T-helper 9 cell (primary cell): ENCODE data around the gene PRKCE.

Experiments
- DNase-seq: peaks from one replicate; pipeline ENCODE4 v3.0.0-alpha.2; 2020

PRKCE gene

DNA sequence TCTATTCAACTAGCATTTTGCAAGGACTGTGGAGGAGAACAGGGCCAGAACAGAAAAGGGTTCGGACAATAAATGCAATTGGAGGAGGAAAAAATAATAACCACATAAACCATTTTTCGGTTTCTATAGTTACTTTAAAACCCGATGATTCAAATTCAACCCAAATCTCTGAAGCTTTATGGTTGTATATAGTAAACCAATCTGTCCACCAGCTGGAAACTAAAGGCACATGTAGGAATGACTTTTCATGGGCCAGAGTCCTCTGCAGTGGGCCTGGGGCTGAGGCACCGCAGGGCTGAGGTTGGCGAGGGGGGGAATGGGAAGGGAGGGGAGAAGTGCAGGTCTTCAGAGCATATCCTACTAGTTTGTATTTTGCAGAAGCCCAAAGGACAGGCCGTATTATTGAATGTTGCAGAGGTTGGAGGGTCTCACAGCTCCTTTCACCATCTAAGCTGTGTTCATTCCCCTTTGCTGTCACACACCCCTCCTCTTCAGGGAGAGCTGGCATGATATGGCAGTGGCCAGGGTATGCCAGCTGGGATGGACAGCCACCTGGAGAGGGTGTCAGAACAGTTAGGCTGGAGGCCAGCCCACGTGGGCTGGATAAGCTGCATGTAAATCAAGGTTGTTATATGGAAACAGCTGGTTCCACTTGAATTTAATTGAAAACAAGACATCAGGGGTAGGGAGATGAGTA lies 267.1 kb downstream of the PRKCE start:
- no peak for DNase-seq

- DNase-seq, result no peak
These were observed 267.7 kb downstream of the PRKCE start for GRCh38 chr2:45919160-45919650.

GRCh38 chr2:45919711-45920111 lies 268.2 kb downstream of the PRKCE start:
- DNase-seq, result no peak

DNA sequence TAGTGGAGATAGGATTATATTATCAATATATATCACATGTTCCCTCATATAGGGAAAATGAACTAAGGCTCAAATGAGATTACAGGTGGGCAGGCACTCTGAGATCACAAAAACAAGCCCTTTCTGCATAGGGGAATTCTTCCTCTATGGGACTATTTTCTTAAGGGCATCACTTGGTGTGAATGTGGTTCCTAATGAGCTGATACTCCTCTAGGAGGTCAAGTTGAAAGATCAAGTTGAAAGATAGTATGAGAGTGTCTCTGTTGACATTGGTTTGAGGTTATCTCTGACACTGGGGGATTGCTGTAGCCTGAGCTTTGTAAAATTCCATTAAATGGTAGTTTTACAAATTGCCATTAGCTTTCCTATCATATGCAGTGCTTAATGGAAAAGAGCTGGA lies 270.4 kb downstream of the PRKCE start:
- DNase-seq, result no peak

- no peak for DNase-seq
These were observed 271.1 kb downstream of the PRKCE start for GRCh38 chr2:45922577-45922988.

DNA sequence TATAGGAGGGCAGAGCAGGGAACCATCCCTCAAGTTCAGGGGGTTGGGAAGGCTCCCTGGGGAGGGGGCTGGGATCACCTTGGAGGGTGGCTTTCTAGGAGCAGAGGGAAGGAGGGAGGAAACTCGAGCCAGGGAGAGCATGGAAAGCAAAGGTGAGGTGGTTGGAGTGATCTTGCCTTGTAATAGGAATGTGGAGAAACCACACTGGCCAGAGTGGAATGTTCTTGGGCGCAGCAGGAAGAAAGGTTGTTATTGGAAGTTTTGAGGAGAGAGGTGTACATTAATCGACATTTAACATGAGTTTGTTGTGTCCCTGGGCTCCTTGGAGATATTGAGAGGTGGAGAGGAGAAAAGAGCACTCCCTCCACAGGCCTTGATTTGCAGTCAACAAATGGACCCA lies 272.2 kb downstream of the PRKCE start:
- no peak for DNase-seq

- no peak for DNase-seq
These were observed 273.6 kb downstream of the PRKCE start for GRCh38 chr2:45925026-45925425.

GRCh38 chr2:45925636-45926366 lies 274.3 kb downstream of the PRKCE start:
- DNase-seq, result no peak

DNA sequence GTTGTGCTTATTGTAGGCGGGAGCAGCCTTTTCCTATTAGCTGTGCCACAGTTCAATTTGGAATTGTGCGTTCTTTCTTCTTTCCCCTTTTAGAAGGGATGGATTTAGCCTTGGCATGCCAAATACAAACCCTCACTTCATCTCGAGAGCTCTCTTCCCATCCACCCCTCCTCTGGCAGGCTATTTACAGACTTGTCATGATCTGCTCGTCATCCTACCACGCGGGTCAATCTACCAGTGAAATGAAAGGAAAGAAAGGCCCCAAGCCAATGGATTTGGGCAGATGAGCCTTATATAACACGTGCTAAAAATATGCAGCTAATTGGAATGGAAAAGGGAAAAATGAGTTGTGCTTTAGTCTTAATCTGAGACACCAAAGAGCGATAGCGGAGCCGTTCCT lies 277.5 kb downstream of the PRKCE start:
- no peak for DNase-seq

DNA sequence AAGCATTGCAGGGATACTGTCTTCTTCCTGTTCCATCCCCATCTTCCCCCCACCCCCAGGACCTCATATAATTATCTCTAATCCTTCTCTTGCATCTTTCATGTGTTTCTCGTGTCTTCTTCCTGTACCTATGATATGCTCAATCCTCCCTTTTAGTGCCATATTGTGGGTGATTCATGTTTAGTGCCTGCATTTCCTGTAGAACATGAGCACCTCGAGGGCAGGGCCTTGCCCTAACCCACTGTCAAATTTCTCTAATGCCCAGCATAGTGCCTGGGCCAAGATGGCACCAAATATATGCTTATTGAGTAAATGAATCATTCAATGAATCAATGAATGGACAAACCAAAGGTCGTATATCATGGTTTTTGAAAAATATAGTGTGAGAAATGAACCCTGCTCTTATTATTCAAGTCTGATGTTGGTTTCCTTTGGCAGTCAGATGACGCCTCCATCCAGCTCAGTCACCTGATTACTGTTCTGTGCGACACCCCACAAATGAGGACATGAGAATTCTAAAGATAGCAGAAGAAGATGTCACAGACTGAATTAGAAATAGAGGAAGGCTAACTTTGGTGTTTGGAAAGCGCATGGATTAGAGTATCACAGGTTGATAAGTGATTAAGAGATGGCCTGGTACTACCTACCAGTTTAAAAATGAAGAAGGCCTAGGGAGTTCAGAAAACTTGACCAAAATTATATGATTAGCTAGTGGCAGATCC lies 278.4 kb downstream of the PRKCE start:
- no peak for DNase-seq

GRCh38 chr2:45930396-45930792 lies 278.9 kb downstream of the PRKCE start:
- DNase-seq, result no peak

DNA sequence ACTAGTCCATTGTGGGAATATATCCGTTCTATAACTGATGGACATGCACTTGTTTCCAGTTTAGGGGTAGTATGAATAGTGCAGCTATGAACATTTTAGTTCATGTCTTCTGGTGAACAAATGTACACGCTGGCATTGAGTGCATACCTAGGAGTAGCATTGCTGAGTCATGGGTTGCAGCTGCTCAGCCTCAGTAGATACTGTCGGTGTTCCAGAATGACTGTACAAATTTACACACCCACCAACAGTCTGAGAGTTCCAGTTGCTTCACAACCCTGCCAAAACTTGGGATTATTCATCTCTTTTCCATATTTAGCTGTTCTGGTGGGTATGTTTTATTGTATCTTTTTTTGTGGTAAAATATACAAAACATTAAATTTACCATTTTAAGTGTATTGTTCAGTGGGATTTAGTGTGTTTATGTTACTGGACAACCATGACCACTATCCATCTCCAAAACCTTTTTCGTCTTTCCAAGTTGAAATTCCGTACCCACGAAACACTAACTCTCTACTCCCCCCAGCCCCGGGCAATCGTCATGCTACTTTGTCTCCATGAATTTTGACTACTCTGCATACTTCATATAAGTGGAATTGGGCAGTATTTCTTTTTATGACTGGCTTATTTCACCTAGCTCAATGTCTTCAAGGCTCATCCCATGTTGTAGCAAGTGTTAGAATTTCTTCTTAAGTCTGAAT lies 281.0 kb downstream of the PRKCE start:
- DNase-seq, result no peak

- DNase-seq, result no peak
These were observed 284.5 kb downstream of the PRKCE start for GRCh38 chr2:45935791-45936622.

- DNase-seq, result no peak
These were observed 285.1 kb downstream of the PRKCE start for GRCh38 chr2:45936623-45936979.

DNA sequence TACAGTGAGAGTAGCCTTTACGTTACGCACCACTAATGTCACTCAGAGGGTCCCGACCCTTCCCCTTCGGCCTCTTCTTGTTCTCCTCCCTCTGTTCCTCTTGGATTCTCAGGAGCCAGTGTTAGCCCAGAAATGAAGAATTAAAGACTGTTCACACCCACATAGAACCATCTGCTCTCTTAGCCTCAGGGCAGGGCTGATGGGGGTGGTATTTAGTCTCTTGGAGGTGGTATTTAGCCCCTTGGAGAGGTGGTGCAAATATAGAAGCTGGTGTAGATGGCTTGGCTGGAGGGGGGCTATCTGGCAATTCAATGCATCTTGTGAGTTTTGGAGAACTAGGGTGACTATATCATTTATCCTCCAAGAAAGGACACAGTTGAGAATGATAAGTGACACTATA lies 286.5 kb downstream of the PRKCE start:
- no peak for DNase-seq

DNA sequence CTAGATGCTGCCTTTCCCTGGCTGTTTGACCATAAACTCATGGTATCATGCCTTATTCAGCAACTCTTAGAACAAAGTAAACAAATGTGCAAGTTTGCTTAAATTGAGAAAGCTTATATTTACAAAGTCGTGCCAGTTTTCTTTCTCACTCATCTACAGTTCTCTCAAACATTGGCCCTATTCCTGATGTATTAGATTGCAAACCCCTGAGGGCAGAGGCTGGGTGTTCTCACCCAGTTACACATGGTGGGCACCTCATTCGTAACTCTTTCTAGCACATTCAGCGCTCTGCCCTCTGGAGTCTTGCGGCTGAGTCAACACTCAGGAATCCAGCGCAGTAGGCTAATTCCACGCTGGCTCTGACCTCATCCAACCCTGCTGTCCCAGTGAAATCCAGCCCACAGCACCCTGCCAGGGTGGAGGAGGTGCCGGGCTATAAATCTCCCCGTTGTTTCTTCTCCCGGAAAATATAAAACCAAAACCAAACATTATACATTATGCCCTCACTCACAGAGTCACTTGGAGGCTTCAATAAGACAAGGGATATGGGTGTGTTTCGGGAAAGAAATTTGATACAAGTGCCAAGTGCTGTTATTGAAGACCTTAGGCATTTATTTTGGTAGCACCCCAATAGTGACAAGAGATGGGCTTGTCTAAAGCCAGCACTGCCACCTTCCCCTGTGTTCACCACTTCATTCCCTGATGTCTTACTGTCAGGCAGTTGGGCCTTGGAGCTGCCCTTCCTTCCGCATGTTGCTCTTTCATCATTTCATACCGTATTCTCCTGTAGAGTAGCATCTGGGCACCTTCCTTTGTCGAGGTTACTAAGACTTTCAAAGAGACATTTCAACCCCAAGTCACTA lies 287.4 kb downstream of the PRKCE start:
- no peak for DNase-seq

DNA sequence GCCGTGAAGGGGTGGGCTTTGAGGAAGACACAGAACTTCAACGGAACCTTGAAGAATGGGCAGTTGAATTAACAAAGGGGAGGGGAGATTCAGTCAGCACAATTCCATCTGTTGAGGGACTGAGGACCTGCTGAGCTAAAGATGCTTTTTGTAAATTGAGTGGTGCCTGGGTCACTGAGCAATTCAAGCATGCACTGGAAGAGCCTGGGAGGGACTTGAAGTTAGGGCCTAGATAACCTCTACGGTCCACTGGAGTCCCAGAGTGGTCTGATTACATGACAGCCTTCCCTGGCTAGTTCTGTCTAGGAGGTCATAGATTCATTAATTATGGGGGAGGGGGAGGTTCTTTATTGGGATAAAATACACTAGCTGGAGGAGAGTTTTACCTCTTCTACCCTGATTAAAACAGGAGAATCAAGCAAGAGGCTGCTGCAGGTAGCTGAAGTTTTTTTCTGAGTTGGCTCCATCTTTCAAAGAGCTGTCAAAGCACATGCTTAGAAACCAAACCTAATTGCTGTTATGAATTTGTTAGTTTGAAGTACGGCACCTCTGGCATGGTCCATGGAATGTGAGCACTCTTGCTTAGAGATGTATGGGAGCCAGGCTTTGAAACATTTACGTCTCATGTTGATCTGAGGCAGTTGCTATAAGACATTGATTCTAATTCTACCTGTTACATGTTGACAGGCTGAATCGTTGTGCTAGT lies 290.2 kb downstream of the PRKCE start:
- DNase-seq, result no peak

- DNase-seq, result no peak
These were observed 290.8 kb downstream of the PRKCE start for GRCh38 chr2:45942237-45942738.

GRCh38 chr2:45943219-45944044 lies 292.0 kb downstream of the PRKCE start:
- DNase-seq, result no peak
